Putamen (tissue), 1 donor: ENCODE data around the gene ADAT2.
A peak's percentile ranks its signal among the peaks of the same experiment; 100 is the strongest.

ENCODE experiments used
- DNase-seq: peaks from one replicate; pipeline ENCODE4 v3.0.0-alpha.2; 2016; ENCODE audit warnings: low spot score

ADAT2 gene

DNA sequence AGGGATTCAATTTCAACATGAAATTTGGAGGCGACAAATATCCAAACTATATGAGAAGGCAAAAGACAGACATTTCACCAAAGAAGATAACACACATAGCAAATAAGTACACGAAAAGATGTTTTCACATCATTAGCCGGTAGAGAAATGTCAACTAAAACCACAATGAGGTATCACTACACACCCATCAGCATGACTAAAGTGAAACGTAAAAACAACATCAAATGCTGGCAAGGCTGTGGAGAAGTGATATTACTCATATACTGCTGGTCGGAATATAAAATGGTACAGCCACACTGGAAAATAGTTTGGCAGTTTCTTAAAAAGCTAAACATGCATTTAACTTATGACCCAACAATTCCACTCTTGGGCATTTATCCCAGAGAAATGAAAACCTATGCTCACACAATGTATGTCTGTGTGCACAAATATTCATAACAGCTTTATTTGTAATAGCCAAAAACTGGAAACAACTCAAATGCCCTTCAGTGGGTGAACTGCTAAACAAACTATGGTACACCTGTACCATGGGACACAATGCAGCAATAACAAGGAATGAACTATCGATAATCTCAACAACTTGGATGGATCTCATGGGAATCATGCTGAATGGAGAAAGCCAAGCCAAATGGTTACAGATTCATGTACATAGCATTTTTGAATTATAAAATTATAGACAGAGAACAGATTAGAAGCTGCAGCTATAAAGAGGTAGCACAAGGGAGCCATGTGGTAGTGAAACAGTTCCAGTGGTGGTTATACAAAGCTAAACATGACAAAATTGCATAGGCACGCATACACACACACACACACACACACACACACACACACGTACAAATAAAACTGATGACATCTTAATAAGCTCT is 8.6 kb downstream of the ADAT2 start:
- DNase-seq, result no peak

DNA sequence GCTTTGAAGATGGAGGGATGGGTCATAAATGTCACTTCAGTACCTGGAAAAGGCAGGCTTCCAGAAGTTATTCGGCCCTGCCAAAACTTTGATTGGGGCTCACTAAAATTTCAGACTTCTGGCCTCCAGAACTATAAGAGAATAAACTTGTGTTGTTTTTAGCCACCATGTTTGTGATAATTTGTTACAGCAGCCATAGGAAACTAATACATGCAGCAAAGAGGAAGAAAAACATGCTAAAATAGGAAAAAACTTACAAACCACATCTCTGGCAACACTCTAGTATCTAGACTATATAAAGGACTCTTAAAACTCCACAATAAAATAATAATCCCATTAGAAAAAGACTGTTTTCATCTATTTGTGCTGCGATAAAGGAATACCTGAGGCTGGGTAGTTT is 9.5 kb downstream of the ADAT2 start:
- DNase-seq, result no peak

DNA sequence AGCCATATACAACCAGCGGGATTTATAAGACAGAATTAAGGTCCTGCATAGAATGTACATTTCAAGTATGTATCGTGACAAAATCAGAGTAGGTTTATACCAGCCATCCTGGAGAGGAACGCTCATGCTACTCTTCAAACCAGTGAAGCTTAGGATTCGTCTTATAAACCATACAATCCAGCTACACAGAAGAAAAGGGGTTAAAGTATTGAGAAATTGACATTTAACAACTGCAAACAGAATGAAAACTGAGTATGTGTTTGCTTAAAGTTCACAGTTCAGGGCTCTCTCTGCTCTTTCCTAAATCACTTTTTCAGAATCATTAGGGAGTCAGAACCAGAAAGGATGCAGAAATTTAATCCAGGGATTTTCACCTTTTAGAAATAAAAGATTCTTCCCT is 17.9 kb downstream of the ADAT2 start:
- no peak for DNase-seq

DNA sequence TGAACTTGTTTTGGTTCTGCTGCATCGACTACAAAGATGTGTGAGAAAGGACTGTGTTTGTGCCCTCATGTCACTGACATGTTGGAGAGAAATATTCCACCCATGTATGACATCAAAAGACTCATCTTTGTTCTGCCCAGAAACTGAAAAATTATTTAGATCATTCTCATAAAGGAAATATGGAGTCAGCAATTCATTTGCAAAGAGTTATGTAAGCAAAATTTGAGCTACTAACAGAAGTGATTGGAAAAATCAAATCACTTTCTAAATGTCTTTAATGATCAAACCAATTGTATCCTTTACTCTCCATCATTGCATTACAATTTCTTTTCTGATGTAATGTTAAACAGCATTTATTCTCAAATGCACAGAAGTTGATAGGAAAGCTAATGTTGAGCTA is 19.3 kb downstream of the ADAT2 start:
- no peak for DNase-seq

DNA sequence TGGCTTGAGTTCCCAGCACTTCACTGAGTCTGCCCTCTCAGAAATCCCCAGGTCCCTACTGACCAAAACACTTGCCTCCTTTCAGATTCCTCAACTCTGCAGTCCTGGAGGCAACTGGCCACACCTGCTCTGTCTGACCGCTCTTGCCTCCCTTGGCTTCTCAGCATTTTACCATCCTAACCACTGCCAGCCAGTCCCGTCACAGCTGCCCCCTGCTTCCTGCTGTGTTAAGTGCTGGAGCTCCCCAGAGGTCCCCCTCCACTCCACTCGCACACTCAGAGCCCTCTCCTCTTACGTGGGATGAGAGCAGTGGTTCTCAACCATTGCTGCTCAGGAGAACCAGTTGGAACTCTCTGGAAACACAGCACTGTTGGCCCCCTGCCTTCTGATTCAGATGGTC is 20.5 kb downstream of the ADAT2 start:
- no peak for DNase-seq

DNA sequence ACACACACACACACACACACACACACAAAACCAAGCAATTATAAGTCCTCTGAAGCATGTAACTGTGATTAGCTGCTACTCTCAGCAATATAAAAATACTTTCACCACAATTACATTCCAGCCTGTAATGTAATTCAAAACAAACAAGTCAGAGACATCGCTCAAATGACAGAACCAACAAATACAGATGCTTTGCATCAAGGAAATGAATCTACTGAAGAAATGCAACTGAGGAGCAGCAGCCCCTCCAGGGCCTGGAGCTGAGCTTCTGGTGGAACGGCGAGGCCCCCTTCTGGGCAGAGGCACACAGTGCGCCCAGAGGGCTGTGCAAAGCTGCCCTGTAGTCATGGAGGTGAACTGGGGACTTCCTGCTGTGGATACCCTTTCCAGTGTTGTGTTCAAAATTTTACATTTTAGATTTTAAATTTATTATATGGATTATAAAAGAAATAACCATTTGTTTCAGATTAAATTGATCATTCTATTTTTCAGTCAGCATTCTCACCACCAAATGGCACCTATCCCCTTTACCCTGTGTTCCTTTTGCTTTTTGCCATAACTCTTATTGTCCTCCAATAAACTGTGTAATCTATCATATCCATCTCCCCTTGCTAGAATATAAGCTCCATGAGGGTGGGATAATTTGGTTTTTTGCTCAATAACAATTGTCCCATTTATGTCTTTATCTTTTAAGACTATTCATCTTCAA is 23.2 kb downstream of the ADAT2 start:
- DNase-seq, result peak; percentile 63

DNA sequence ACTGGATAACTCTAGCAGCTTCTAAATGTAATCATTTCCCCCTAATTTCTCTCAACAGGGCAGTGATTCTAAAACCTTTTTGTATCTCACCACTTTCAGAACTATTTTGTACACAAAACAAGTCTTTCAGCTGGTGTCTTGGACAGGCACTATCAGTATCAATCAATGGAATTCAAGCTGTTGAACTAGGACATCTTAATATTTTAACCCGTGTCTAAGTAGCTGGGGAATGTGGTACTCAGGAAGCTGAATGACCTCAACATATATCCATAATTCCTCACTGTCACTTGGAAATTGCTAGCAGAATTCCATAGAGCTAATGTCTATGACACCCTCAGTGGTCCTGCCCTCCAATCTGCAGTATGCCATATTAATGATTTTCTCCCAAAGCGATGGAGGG is 24.5 kb downstream of the ADAT2 start:
- DNase-seq, result no peak

DNA sequence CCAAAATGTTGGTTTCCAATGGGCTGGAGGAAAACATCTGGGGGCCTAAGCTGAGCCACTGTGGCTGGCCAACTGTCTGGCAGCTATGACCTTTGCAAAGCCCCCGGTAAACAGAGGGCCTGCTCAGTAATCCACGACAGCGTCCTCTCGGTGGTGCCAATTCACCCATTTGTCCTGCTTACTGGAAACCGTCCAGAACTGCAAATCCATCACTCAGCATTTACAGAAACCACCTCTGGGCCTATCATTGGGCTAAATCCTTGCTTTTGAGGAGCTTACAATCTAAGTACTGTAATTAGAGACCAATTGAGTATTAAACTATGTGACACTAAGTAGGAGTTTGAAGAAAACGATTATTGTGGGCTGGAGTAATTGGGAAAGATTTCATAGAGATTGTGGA is 31.0 kb downstream of the ADAT2 start:
- no peak for DNase-seq

DNA sequence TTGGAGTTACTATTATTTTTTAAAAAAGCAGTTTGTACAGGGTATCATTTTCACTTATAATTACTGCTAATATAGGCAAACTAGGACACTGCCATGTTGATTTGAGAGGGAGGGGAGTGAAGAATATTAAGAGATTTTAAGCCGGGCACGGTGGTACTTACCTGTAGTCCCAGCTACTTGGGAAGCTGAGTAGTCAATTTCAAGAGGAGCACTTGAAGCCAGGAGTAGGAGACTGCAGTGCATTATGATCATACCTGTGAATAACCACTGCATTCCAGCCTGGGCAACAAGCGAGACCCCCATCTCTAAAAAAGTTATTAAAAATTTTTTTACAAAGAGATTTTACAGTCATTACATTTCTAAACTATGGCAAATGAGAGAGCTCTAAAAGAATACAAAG is 35.7 kb downstream of the ADAT2 start:
- DNase-seq, result no peak

DNA sequence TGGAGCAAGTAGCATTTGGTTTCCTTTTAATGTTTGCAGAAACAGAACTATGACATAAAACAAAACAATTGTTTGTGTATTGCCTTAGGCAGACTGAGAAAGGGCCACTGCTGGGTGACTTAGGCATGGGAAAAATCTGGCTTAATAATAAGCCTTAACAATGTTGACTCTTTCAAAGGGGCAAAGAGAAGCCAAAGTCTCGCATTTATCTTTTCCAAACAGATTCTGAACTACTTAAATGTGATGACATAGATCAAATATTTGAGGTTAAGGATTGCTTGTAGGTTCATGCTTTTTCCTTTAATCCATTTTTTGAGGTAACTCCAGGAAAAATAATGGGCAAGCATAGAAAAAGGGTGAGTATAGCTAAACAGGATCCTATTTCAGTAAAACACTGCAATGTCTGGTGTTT is 39.6 kb downstream of the ADAT2 start:
- DNase-seq, result no peak

DNA sequence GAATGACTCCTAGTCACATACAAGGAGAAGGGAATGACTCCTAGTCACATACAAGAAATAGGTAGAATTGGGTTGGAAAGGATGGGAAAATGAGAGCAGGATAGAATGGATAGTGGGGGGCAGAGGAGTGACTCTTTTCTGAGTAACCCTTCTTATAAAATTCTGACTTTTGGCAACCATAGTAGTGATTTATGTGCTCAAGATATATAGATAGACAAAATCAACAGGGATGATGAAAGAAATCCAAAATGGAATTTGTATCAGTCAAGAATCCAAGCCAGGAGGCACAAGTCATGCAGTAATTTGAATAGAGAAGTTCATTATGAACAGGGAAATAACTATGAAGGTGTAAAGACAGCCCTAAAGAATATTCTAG is 41.7 kb downstream of the ADAT2 start:
- DNase-seq, result no peak

DNA sequence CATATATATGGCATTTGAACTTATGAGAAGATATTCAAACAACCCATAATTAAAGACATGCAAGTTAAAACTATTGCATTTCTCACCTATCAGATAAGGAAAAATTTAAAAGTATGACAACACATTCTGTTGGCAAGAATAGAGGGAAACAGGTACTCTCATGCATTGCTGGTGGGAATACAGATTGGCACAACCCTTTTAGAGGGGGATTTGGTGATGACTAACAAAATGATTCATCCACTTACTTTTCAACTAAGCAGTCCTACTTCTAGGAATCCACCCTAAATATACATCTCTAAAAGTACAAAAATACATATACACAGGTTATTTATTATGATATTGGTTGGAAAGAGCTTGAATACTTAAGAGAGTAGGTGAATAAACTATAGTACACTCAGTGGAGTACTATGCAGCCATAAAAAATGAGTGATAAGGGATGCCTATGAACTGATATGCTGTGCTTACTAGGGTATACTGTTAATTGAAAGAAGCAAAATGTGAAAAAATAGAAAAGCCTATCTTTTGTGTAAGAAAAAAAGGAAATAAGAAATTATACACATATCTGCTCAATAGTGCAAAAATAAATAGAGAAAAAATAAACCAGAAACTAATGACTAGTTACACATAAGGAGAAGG is 42.2 kb downstream of the ADAT2 start:
- no peak for DNase-seq

DNA sequence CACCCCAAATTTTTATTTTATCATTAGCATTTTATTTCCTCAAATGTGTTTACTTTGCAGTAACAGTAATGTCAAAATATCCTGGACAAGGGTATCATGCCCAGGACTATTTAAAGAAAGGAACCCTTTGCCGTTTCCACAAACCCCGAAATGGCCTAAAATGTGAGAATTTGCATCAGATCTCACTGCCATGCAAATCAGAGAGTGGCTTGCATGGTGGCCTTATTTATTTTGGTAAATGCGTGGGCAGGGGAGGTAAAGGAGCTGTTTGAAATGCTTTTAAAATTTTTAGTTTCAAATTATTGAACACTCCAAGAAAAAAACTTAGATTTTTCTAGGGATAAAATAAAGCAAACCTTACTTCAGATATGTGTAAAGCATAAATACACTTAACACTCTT is 43.8 kb downstream of the ADAT2 start:
- no peak for DNase-seq

DNA sequence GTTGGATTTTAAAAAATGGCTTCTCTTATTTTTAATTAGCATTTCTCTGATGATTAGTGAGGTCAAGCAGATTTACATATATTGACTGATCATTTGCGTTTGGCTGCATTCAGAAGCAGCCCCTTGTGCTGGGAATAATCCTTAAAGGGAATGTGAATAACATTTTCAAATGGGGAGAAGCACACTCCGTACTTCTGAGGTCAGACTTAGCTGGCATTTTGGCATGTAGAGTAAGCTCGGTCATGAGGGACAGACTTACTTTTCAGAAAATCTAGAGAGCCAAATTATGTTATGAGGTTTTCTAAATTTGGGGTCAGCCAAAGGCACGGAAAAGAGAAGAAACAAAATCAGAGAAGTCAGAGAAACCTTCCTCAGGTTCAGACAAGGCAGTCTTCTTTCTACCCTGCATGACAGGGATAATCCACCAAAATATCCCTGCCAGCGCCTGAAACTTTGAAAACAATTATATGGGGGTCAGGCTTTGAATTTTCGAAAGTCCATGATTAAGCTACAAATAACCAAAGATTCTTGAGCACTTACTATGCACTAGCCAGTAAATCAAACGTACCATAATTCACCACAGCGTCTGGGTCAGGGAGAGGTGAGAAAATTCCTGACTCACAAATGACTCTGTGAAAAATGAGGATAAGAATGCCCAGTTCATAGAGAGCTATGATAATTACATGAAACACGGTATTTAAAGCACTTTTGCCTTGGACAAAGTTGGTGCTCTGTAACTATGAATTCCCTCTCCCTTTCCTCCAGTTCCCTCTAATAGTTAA is 44.9 kb downstream of the ADAT2 start:
- no peak for DNase-seq

DNA sequence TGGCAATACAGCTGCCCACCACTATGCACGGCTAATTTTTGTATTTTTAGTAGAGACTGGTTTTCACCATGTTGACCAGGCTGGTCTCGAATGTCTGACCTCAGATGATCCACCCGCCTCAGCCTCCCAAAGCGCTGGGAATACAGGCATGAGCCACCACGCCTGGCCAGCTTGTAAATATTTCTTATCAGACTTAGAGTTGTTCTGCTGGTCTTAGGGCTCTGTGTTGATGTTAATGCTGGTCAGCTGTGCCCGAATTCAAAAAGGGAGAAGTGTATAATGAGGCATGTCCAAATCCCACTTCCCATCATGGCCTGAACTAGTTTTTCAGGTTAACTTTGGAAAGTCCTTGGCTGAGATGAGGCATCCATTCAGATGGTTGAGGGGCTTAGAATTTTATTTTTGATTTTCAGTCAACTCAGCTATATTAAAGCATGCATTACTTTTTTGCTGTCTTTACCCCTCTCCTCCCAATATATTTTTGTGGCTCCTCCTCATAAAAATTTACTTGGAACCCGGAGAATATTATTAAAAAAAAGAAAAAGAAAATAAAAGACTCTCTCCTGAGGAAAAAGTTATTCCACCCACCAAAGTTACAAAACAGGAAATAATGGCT is 47.7 kb downstream of the ADAT2 start:
- no peak for DNase-seq

DNA sequence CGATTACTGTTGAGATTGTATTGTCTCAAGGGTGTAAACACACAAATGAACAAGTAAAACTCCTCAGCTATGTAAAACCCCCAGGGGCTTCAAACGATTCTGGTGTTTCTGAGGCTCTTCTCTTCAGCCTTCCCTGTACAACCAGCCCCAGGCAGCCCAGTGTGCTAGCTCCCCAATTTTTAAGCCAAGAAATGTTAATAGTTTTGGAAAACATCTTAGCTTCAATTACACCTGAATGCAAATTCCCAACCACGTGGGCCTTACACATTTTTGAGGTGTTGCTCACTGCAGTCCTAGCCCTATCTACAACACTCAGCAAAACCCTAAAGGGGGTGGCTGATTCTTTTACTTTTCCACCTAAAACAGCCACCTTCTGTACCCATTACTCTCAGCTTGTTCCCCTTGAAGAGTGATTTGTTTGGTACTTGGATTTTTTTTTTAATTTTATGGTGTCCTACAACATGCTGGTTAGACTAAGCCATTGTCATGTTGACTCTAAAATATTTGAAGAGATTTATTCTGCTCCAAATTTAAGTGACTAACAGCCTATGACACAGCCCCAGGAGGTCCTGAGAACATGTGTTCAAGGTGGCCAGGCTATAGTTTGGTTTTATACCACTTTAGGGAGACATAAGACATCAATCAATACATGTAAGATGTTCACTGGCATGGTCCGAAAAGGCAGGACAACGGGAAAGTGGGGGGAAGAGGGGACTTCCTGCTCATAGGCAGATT is 48.7 kb downstream of the ADAT2 start:
- DNase-seq, result no peak

DNA sequence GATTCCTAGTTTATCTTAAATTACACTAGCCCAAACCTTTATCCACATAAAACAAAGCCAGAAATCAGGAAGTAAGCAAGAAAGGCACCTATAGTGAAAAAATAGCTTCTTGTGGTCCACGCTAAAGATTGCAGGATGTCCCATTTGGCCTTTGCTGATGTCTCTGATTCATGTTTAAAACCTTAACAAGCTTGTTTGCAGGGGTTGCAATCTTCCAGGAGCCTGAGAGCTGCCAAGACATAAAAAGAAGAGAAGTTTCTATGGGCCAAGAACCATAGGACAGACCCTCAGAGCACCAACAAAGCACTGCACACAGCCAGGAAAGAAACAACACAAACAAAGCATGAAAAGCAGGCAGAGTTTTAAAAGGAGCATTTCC is 49.4 kb downstream of the ADAT2 start:
- DNase-seq, result no peak

DNA sequence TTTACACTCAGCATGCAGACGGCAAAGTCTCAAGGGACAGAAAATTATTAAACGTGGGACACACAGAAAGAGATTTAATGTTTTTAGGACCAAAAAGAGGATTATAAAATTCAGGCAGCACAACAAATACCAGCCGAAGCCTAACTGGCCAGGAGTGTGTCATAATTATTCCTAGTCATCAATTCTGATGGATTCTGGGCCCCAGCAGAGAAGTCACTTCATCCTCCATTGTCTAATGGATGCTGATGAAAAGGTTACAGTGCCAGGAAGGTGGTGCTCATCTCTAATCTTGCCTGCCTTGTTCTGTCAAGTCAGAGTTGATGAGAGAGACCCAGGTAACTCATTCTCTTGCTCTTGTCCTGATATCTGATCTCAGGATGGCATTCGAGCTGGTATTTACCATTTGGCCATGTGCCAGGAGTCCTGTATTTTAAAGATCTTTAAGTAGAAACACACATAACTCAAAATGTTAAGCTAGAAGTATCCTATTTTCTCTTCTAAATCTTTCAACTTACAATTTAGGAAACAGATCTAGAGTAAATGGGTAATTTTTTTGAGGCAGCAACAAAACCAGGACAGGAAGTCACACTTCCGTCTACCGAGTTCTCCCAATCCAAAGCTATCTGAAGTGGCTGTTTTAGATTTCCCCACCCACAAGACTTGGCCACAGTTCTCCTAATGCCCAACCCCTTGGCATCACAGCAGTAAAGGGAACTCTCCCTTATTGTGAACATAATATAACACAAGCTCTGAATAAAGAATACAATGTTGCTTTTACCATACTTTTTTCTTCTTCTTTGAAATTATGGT is 50.0 kb downstream of the ADAT2 start:
- no peak for DNase-seq

DNA sequence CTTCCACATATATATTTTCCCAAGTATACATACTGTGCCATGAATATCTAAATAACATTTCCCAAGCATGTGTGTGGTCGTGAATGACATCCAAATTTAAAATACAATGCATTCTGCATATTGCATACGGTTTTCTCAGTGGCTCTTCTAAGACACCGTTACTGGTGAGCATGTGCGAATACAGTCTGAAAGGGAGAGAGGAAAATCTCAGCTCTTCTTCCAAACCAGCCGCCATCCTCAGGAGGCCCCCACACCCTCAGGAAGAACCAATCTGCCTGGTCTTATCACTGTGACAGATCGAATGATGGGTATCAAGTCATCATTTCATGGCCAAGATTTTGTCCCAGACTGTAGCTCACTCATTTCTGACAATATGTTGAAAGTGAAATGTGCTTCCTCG is 50.7 kb downstream of the ADAT2 start:
- no peak for DNase-seq

DNA sequence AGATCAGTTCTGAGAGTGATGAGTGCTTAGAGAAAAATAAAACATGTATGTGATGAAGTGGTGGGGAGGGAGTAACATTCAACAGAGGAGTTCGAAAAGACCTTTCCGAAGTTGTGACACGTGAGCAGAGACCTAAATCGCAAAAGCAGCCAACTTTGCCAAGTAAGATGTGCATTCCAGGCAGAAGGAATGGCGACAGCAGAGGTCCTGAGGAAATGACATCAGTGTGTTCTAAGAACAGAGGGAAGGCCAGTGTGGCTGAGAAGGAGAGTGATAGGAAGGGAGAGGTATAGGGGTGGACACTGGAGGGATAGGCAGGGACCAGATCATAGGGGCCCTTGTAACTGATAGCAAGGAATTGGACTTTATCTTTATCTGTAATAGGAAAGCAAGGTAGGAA is 51.3 kb downstream of the ADAT2 start:
- no peak for DNase-seq
